SK-N-SH (cell line): ENCODE data around the gene TMEM238L. TPM values are rescaled to one million over a fixed set of nuclear protein-coding genes. Genes with fewer than 3 reads are reported as not detected.
A peak's percentile ranks its signal among the peaks of the same experiment; 100 is the strongest.

Experiments used
- CTCF ChIA-PET: fragments of 300-600, 350-600 bp; formaldehyde crosslinking; extraction: SDS; loops from one replicate; lab custom pipeline; 2021; lab: Yijun Ruan, JAX
- POLR2A ChIA-PET: fragments of 350-600 bp; sonication (Branson Sonifier 250); formaldehyde crosslinking; extraction: SDS; loops from one replicate; lab custom pipeline; 2020; ENCODE audit warnings: antibody characterized with exemption, inconsistent platforms; lab: Yijun Ruan, JAX
- DNase-seq: peaks from one replicate; pipeline ENCODE4 v3.0.0; 2012
- H2AFZ ChIP-seq: fragments of 200-600 bp; sonication (generic); 2 replicates; pipeline ENCODE4 v1.8.1; 2016; ENCODE audit warnings: antibody characterized with exemption, mild to moderate bottlenecking, low read depth
- H3F3A ChIP-seq: fragments of 200-600 bp; sonication (generic); replicated peaks from 2 replicates; pipeline ENCODE3; 2016; ENCODE audit warnings: antibody characterized with exemption, mild to moderate bottlenecking; ENCODE audit not compliant: insufficient read depth
- H3K27ac ChIP-seq, 2 experiments: fragments of 200-500 bp in 1 of 2; fragments of 200-600 bp in 1 of 2; sonication (Bioruptor generic) in 1 of 2; sonication (generic), shearing (Covaris generic) in 1 of 2; 2 replicates each; pipeline versions ENCODE4 v1.5.1 to v1.6.1; 2014 to 2016; ENCODE audit warnings: low read depth in 2 of 2, inconsistent platforms in 1 of 2, low read length in 1 of 2, mild to moderate bottlenecking in 1 of 2, mixed read lengths in 1 of 2
- H3K27me3 ChIP-seq: fragments of 200-600 bp; sonication (generic), shearing (Covaris generic); 2 replicates; pipeline ENCODE4 v1.6.1; 2016; ENCODE audit warnings: mixed run types; ENCODE audit not compliant: insufficient read depth
- H3K36me3 ChIP-seq, 2 experiments: fragments of 200-500 bp in 1 of 2; fragments of 200-600 bp in 1 of 2; sonication (Bioruptor generic) in 1 of 2; sonication (generic) in 1 of 2; replicated peaks in 1 of 2; 2 replicates each; pipeline versions ENCODE3 to v1.5.1; 2014 to 2016; ENCODE audit warnings: low read length in 1 of 2, mild to moderate bottlenecking in 1 of 2; ENCODE audit not compliant: insufficient read depth in 2 of 2, control insufficient read depth in 1 of 2
- H3K4me1 ChIP-seq, 2 experiments: fragments of 200-500 bp in 1 of 2; fragments of 200-600 bp in 1 of 2; sonication (Bioruptor generic) in 1 of 2; sonication (generic), shearing (Covaris generic) in 1 of 2; 2 replicates each; pipeline versions ENCODE4 v1.5.1 to v1.6.1; 2014 to 2016; ENCODE audit warnings: low read depth in 1 of 2, low read length in 1 of 2, mixed run types in 1 of 2; ENCODE audit not compliant: insufficient read depth in 2 of 2, control insufficient read depth in 1 of 2
- H3K4me2 ChIP-seq: fragments of 200-600 bp; sonication (generic), shearing (Covaris generic); 2 replicates; pipeline ENCODE4 v1.6.1; 2017; ENCODE audit warnings: mixed run types
- H3K4me3 ChIP-seq, 2 experiments: fragments of 200-500 bp in 1 of 2; fragments of 200-600 bp in 1 of 2; sonication (Bioruptor generic) in 1 of 2; sonication (generic), shearing (Covaris generic) in 1 of 2; 2 replicates each; pipeline versions ENCODE4 v1.5.1 to v1.8.1; 2014 to 2016; ENCODE audit warnings: low read depth in 2 of 2, inconsistent platforms in 1 of 2, low read length in 1 of 2, mild to moderate bottlenecking in 1 of 2, mixed read lengths in 1 of 2, moderate library complexity in 1 of 2
- H3K79me2 ChIP-seq: fragments of 200-600 bp; sonication (generic); 2 replicates; pipeline ENCODE4 v1.8.1; 2017; ENCODE audit warnings: mild to moderate bottlenecking; ENCODE audit not compliant: insufficient read depth
- H3K9ac ChIP-seq: fragments of 200-600 bp; sonication (generic); 2 replicates; pipeline ENCODE4 v1.6.1; 2017; ENCODE audit warnings: mixed run types
- H3K9me2 ChIP-seq: fragments of 200-600 bp; sonication (generic); 2 replicates; pipeline ENCODE4 v1.6.1; 2017; ENCODE audit warnings: mixed run types
- H3K9me3 ChIP-seq: fragments of 200-600 bp; sonication (generic); 2 replicates; pipeline ENCODE4 v1.6.1; 2017; ENCODE audit warnings: mixed run types, mild to moderate bottlenecking, moderate library complexity
- H4K20me1 ChIP-seq: fragments of 200-600 bp; sonication (generic); 2 replicates; pipeline ENCODE4 v1.6.1; 2017; ENCODE audit warnings: mild to moderate bottlenecking, mixed run types; ENCODE audit not compliant: insufficient read depth
- CTCF ChIP-seq: fragments of 200-600 bp; sonication (generic); IDR thresholded peaks from 2 replicates; pipeline ENCODE4 v1.6.1; 2017; ENCODE audit warnings: antibody characterized with exemption, mild to moderate bottlenecking, moderate library complexity
- EZH2phosphoT487 ChIP-seq: fragments of 200-600 bp; sonication (generic); IDR thresholded peaks from 2 replicates; pipeline ENCODE4 v1.6.1; 2017; ENCODE audit warnings: low read depth, mixed run types, mild to moderate bottlenecking, antibody characterized with exemption, moderate library complexity, borderline replicate concordance
- FOXJ3 ChIP-seq: sonication (generic); formaldehyde crosslinking; IDR thresholded peaks from 2 replicates; pipeline ENCODE4 v1.5.1; 2020; ENCODE audit warnings: mild to moderate bottlenecking, missing genetic modification reagents
- MAX ChIP-seq: IDR thresholded peaks from 2 replicates; pipeline ENCODE4 v1.4.0; 2012; ENCODE audit warnings: low read depth
- NRF1 ChIP-seq: IDR thresholded peaks from 2 replicates; pipeline ENCODE4 v1.6.1; 2012; ENCODE audit warnings: low read depth, mild to moderate bottlenecking, low read length
- RAD21 ChIP-seq: IDR thresholded peaks from 2 replicates; pipeline ENCODE4 v1.6.1; 2012; ENCODE audit warnings: mild to moderate bottlenecking, low read length
- RFX5 ChIP-seq: IDR thresholded peaks from 2 replicates; pipeline ENCODE4 v1.6.1; 2012; ENCODE audit warnings: mild to moderate bottlenecking, improper control_type of control experiment, low read length
- TAF1 ChIP-seq: IDR thresholded peaks from 2 replicates; pipeline ENCODE4 v1.6.1; 2012; ENCODE audit warnings: low read depth, mild to moderate bottlenecking, low read length, moderate library complexity, borderline replicate concordance
- TCF12 ChIP-seq: IDR thresholded peaks from 2 replicates; pipeline ENCODE4 v1.4.0; 2012
- TEAD4 ChIP-seq: IDR thresholded peaks from 2 replicates; pipeline ENCODE4 v1.4.0; 2012; ENCODE audit warnings: mild to moderate bottlenecking, borderline replicate concordance; ENCODE audit not compliant: insufficient read depth
- USF1 ChIP-seq: IDR thresholded peaks from 2 replicates; pipeline ENCODE4 v1.4.0; 2012; ENCODE audit warnings: low read depth, borderline replicate concordance
- USF2 ChIP-seq: fragments of 150-350 bp; IDR thresholded peaks from 2 replicates; pipeline ENCODE4 v1.6.1; 2017; ENCODE audit warnings: antibody characterized with exemption, low read length, low read depth, borderline replicate concordance
- YY1 ChIP-seq: IDR thresholded peaks from 2 replicates; pipeline ENCODE4 v1.4.0; 2012; ENCODE audit warnings: low read depth, mild to moderate bottlenecking
- ZBTB33 ChIP-seq: IDR thresholded peaks from 2 replicates; pipeline ENCODE4 v1.4.0; 2012; ENCODE audit warnings: low read depth, borderline replicate concordance
- WGBS: methylation state at CpG from one replicate; pipeline ENCODE4 v1.1.6; 2017; ENCODE audit warnings: low lambda C conversion rate; 5-methylcytosine and 5-hydroxymethylcytosine counted together
- polyA plus RNA-seq, 3 experiments: library from polyadenylated mRNA; depleted of rRNA; stranded (reverse); fragments of >200 nt; gene quantifications; 2 replicates each; pipeline ENCODE4 v1.2.3, GENCODE V29; 2012

TMEM238L gene
- polyA plus RNA-seq, 1 of the 3 experiments (the other 2 are of a cell fraction): not detected

GRCh38 chr17:10750210-10750609 is 53.7 kb downstream of the TMEM238L start:
- ChIA-PET CTCF (interaction anchor here (1.4 to 2.5 kb wide), 3 partner anchors 13 to 126 kb away, joined by 6 to 12 read pairs (median 6); no protein-coding TSS in a partner anchor), POLR2A (no interaction called here)
- H3F3A ChIP-seq: no peaks in the 10 kb centered on the region
- no peak for TF ChIP-seq ZBTB33
- no peak for TF ChIP-seq TAF1
- no peak for TF ChIP-seq CTCF
- TF ChIP-seq TCF12: no peak
- TF ChIP-seq RAD21: no peak
- no peak for TF ChIP-seq NRF1
- no peak for TF ChIP-seq USF2
- TF ChIP-seq MAX: no peak
- no peak for TF ChIP-seq YY1
- TF ChIP-seq RFX5: no peak
- no peak for TF ChIP-seq TEAD4
- no peak for TF ChIP-seq FOXJ3 (CRISPR knock-in tag)
- TF ChIP-seq USF1: no peak
- TF ChIP-seq EZH2phosphoT487: no peak
- no peaks in the 10 kb centered on the region for H4K20me1 ChIP-seq
- 79% methylated on average over 3 of the region's 4 CpGs for WGBS
- H3K4me1 ChIP-seq: peaks cover 0 to 53% of the 10 kb centered on the region in 2 experiments; a peak in 2 of 4 replicates
- H3K79me2 ChIP-seq: no peaks in the 10 kb centered on the region
- no peaks in the 10 kb centered on the region; the same call in 1 of the 2 replicates for H3K27me3 ChIP-seq
- H3K4me2 ChIP-seq: no peak overlapping the region
- DNase-seq: no peak
- no peaks in the 10 kb centered on the region for H3K36me3 ChIP-seq
- H3K9ac ChIP-seq: no peak overlapping the region
- H3K27ac ChIP-seq: peak overlapping the region in 1 of 2 experiments; percentile 97; a peak in 2 of 4 replicates
- no peaks in the 10 kb centered on the region for H3K9me3 ChIP-seq
- H2AFZ ChIP-seq: no peak overlapping the region
- no peak overlapping the region for H3K4me3 ChIP-seq
- H3K9me2 ChIP-seq: no peaks in the 10 kb centered on the region
